ENCODE results near the gene CC2D2A.
A peak's percentile ranks its signal among the peaks of the same experiment; 100 is the strongest.
"Not testable (repeated sequence)": the region's sequence is repeated elsewhere in the genome, so short reads cannot be mapped to it uniquely, and the experiment has no call there.

CC2D2A gene

DNA sequence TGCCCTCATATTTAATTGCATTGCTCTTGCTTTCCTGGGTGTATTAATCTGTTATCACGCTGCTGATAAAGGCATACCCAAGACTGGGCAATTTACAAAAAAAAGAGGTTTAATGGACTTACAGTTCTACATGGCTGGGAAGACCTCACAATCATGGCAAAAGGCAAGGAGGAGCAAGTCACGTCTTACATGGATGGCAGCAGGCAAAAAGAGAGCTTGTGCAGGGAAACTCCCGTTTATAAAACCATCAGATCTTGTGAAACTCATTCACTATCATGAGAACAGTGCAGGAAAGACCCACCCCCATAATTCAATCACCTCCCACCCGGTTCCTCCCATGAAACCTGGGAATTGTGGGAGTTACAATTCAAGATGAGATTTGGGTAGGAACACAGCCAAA is 48.0 kb downstream of the CC2D2A start:
- not testable (repeated sequence) for H3K4me3 ChIP-seq (ENCODE audit: low read length); H3K9me3 ChIP-seq (ENCODE audit: insufficient read depth, low read depth, low read length); H3K4me1 ChIP-seq (ENCODE audit: insufficient read depth, low read length); H3K27ac ChIP-seq (ENCODE audit: low read length); H3K9ac ChIP-seq (ENCODE audit: low read depth, low read length); H3K27me3 ChIP-seq (ENCODE audit: insufficient read depth, low read length)
- H3K36me3 ChIP-seq (ENCODE audit: insufficient read depth, low read depth, low read length), result peaks cover 19% of the 10 kb centered on the region

DNA sequence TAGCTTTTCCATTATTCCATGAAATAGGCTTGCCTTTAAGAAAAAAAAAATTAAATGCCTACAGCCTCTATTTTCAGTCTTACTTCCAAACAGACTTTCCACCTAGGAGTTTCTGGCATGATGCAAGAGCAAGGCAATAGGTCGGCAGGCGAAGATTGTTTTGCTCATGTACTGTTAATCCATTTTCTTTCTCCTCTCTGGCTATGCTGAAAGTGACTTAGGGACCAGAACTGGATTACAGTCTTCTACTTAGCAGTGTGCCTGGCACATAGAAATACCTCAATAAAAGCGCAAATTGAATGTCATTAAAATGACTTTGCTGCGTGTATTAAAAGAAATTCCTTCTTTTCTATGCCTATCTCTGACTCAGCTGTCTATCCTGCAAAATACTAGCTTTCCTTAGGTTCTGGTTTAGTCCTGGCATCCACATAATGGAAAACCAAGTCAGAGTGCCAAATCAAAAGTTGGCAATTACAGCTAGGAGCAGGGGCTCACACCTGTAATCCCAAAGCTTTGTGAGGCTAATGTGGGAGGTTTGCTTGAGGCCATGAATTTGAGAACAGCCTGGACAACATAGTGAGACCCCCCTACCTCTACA is 51.9 kb downstream of the CC2D2A start:
- H3K9me3 ChIP-seq (ENCODE audit: insufficient read depth, low read depth, low read length), result peaks cover 7% of the 10 kb centered on the region
- H3K27ac ChIP-seq (ENCODE audit: low read length), result no peak overlapping the region
- no peak overlapping the region for H3K4me3 ChIP-seq (ENCODE audit: low read length)
- no peak overlapping the region for H3K9ac ChIP-seq (ENCODE audit: low read depth, low read length)
- H3K4me1 ChIP-seq (ENCODE audit: insufficient read depth, low read length), result no peaks in the 10 kb centered on the region
- no peaks in the 10 kb centered on the region for H3K27me3 ChIP-seq (ENCODE audit: insufficient read depth, low read length)
- peaks cover 19% of the 10 kb centered on the region for H3K36me3 ChIP-seq (ENCODE audit: insufficient read depth, low read depth, low read length)

DNA sequence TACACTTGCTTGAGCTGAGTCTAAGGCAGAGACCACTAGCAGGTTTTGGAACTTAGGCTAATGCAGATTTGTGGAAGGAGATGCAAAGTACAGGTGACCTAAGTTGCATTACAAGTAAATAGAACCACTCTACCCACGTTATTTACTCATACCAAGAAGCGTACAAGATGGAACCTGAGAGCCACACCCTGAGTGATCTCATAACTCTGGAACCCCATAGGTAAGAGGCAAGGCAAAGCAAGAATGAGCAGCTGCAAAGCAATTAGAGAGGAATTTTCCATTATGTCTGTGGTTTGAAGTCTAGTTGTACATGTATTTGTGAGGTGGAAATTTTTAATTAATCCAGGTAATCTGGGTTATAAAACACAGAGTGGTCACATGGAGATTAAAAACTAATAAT is 55.4 kb downstream of the CC2D2A start:
- H3K36me3 ChIP-seq (ENCODE audit: insufficient read depth, low read depth, low read length), result 0 out of 2 replicates have a peak, but pooled peaks cover 4% of the 10 kb centered on the region

DNA sequence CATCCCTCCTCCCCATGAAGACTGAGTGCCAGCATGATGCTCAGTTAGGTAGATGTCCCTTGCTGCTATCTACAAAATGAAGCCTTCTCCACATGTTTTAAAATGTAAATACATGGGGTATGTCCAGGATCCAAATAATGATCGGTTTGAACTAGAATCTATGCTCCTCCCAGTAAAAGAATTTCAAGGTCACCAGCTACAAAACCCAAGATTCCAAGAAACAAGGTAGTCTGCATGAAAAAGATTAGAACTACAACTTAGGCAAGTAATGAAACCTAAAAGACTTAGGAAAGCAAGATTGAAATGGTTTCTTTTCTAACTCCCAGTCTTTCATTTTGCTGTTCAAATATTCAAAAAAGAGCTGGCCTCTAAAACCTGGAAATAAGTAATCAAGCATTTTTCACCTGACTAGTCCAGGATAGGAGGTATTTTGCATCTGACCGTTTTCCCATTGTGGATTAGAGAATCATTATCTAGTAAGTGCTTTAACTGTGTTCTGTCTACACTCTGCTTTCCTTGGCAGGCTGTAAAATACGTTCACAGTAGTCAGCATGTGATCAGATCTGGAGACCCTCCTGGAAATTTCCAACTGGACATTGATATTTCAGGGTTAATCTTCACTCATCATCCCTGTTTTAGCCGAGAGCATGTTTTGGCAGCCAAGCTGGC is 57.4 kb downstream of the CC2D2A start:
- H3K27me3 ChIP-seq (ENCODE audit: insufficient read depth, low read length), result no peaks in the 10 kb centered on the region
- no peak overlapping the region for H3K4me3 ChIP-seq (ENCODE audit: low read length)
- no peaks in the 10 kb centered on the region for H3K4me1 ChIP-seq (ENCODE audit: insufficient read depth, low read length)
- H3K36me3 ChIP-seq (ENCODE audit: insufficient read depth, low read depth, low read length), result peaks cover 4% of the 10 kb centered on the region; the same call in 1 of the 2 replicates
- no peaks in the 10 kb centered on the region for H3K9me3 ChIP-seq (ENCODE audit: insufficient read depth, low read depth, low read length)
- H3K27ac ChIP-seq (ENCODE audit: low read length), result no peak overlapping the region
- H3K9ac ChIP-seq (ENCODE audit: low read depth, low read length), result no peak overlapping the region

More for the DNA sequence above, 55.4 kb downstream of the CC2D2A start:
- no peaks in the 10 kb centered on the region for H3K9me3 ChIP-seq (ENCODE audit: insufficient read depth, low read depth, low read length)
- H3K27me3 ChIP-seq (ENCODE audit: insufficient read depth, low read length), result no peaks in the 10 kb centered on the region
- H3K9ac ChIP-seq (ENCODE audit: low read depth, low read length), result no peak overlapping the region
- H3K4me3 ChIP-seq (ENCODE audit: low read length), result no peak overlapping the region
- H3K27ac ChIP-seq (ENCODE audit: low read length), result no peak overlapping the region
- no peaks in the 10 kb centered on the region for H3K4me1 ChIP-seq (ENCODE audit: insufficient read depth, low read length)

DNA sequence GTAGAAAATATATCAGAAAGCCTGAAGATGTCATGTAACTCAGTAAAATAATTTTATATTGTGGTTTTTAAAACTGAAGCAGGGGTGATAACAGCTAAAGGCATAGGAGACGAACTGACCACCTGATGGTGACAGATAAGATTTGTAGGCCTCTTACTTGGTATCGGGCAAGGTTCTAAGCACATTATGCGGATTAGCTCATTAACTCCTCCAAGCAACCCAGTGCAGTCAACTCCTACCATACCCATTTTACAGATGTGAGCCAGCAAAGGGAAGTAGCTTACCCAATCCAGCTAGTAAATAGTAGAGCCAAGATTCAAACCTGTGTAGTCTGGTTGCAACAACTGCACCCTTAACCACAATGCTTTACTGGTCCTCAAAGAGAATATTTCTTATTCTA is 62.1 kb downstream of the CC2D2A start:
- peaks cover 4% of the 10 kb centered on the region; the same call in 1 of the 2 replicates for H3K36me3 ChIP-seq (ENCODE audit: insufficient read depth, low read depth, low read length)
- no peaks in the 10 kb centered on the region for H3K4me1 ChIP-seq (ENCODE audit: insufficient read depth, low read length)
- H3K27me3 ChIP-seq (ENCODE audit: insufficient read depth, low read length), result no peaks in the 10 kb centered on the region
- no peak overlapping the region for H3K4me3 ChIP-seq (ENCODE audit: low read length)
- no peaks in the 10 kb centered on the region for H3K9me3 ChIP-seq (ENCODE audit: insufficient read depth, low read depth, low read length)
- no peak overlapping the region for H3K9ac ChIP-seq (ENCODE audit: low read depth, low read length)
- H3K27ac ChIP-seq (ENCODE audit: low read length), result no peak overlapping the region

DNA sequence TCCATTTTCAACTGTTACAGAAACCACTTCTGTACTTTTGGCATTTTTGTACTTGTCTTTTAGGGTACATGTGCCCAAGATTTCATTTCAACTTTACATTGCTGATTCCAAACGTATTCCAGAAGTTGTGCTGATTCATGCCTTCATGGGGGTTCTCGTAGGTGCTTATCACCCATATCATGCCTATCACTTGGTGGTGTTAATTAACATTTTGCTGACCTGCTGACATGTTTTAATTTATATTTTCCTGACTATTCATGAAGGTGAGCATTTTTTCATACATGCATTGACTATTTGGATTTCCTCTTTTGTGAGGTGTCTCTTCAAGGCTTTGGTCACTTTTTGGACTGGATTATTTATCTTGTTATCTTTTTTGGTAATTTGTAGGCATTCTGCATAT is 64.1 kb downstream of the CC2D2A start:
- Histone ChIP-seq H3K4me3 (ENCODE audit: low read length) (no peak overlapping the region), H3K9ac (ENCODE audit: low read depth, low read length) (no peak overlapping the region), H3K4me1 (ENCODE audit: insufficient read depth, low read length) (no peaks in the 10 kb centered on the region), H3K36me3 (ENCODE audit: insufficient read depth, low read depth, low read length) (peaks cover 10% of the 10 kb centered on the region), H3K27ac (ENCODE audit: low read length) (no peak overlapping the region), H3K9me3 (ENCODE audit: insufficient read depth, low read depth, low read length) (no peaks in the 10 kb centered on the region), H3K27me3 (ENCODE audit: insufficient read depth, low read length) (no peaks in the 10 kb centered on the region)

DNA sequence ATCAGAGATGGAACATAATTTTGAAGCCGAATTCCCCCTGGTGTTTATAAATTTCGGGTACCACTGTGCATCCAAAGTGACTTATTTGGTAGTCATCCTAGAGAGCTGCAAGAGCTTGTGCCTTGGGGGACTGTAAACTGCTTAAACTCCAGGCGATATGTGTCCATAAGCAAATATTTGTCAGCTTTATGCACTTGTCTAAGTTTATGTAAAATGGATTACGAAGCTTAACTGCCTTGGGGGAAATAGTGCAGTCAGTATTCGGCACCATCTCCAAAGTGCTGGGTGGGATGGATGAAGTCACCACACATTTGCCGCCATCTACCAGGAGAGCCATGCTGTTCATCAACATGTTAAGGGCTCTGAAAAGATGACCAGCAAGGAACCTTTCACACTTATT is 65.9 kb downstream of the CC2D2A start:
- H3K36me3 ChIP-seq (ENCODE audit: insufficient read depth, low read depth, low read length), result peaks cover 10% of the 10 kb centered on the region
- no peaks in the 10 kb centered on the region for H3K27me3 ChIP-seq (ENCODE audit: insufficient read depth, low read length)
- H3K27ac ChIP-seq (ENCODE audit: low read length), result no peak overlapping the region
- H3K9me3 ChIP-seq (ENCODE audit: insufficient read depth, low read depth, low read length), result no peaks in the 10 kb centered on the region
- no peaks in the 10 kb centered on the region for H3K4me1 ChIP-seq (ENCODE audit: insufficient read depth, low read length)
- no peak overlapping the region for H3K4me3 ChIP-seq (ENCODE audit: low read length)
- H3K9ac ChIP-seq (ENCODE audit: low read depth, low read length), result no peak overlapping the region

DNA sequence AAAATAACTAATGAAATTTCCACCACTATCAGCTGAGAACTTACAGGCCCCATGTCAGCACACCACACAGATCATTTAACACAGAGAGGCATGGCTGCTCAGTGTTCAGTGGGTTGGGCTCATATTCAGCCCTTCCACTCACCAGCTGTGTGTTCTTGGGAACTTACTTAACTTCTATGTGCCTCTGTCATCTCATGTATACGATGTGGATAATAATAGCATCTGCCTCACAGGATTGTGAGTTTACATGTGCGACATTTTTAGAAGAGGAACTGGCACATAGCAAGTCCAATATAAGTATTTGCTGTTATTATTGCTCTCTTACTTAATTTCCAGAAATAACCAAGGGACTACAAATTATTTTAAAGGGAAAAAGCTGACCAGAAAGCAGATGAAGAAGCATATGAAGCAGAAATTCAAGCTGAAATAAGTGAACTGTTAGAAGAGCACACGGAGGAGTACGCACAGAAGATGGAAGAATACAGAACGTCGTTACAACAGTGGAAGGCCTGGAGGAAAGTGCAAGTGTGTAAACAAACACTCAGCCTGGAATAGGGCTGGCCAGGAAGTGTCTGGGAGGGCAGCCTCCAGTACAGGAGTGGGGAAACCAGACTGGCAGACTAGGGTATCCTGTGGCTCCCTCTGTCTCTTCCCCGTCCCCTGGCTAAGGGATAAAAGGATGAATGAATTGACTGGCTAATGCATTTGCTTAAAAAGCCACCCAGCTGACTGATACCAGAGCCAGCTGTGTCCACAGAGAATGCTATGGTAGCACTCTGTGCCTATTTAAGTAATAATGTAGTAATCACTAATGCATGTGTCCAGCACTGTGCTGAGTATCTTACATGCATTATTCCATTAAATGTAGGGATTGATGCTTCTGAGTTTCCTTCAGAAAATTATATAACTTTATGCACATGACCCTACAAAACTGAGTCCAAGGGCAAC is 67.1 kb downstream of the CC2D2A start:
- H3K4me1 ChIP-seq (ENCODE audit: insufficient read depth, low read length), result no peaks in the 10 kb centered on the region
- H3K27ac ChIP-seq (ENCODE audit: low read length), result no peak overlapping the region
- H3K36me3 ChIP-seq (ENCODE audit: insufficient read depth, low read depth, low read length), result peaks cover 10% of the 10 kb centered on the region; the same call in 1 of the 2 replicates
- no peak overlapping the region for H3K4me3 ChIP-seq (ENCODE audit: low read length)
- H3K9me3 ChIP-seq (ENCODE audit: insufficient read depth, low read depth, low read length), result no peaks in the 10 kb centered on the region
- H3K27me3 ChIP-seq (ENCODE audit: insufficient read depth, low read length), result no peaks in the 10 kb centered on the region
- no peak overlapping the region for H3K9ac ChIP-seq (ENCODE audit: low read depth, low read length)

DNA sequence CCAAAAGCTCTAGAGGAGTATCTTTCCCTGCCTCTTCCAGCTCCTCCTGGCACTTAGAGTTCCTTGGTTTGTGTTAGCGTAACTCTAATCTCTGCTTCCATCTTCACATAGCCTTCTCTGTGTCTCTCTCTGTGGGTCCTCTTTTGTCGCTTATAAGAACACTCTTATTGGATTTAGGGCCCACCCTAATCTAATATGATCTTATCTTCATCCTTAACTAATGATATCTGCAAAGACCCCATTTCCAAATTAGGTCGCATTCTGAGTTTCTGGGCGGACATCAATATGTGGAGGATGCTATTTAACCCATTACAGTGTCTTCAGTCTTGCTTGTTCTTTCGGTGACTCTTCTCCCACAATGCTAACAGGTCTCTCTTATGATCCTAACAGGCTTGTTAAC is 72.3 kb downstream of the CC2D2A start:
- Histone ChIP-seq H3K4me3 (ENCODE audit: low read length) (no peak overlapping the region), H3K9me3 (ENCODE audit: insufficient read depth, low read depth, low read length) (no peaks in the 10 kb centered on the region), H3K27ac (ENCODE audit: low read length) (no peak overlapping the region), H3K9ac (ENCODE audit: low read depth, low read length) (no peak overlapping the region), H3K36me3 (ENCODE audit: insufficient read depth, low read depth, low read length) (peaks cover 10% of the 10 kb centered on the region; the same call in 1 of the 2 replicates), H3K27me3 (ENCODE audit: insufficient read depth, low read length) (no peaks in the 10 kb centered on the region), H3K4me1 (ENCODE audit: insufficient read depth, low read length) (peaks cover 20% of the 10 kb centered on the region; the same call in 1 of the 2 replicates)

DNA sequence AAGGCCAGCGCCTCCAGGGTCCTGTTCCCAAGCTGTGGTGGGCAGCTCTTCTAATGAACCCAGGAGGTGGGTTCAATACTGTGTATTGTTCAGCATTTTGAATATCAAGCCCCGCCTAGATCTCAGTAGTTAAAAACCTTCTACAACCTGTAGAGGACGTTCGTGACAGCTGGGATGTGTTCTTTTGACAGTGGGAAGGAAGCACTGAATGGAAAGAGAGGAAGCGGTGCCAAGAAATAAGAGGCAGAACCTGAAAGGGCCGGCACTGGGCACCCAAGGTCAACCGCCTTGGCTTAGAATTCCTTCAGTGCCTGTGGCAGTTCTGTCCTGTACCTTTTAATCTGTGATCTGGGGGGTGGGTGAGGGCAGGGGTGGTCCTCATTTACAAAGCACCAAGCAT is 73.1 kb downstream of the CC2D2A start:
- Histone ChIP-seq H3K4me3 (ENCODE audit: low read length) (no peak overlapping the region), H3K27ac (ENCODE audit: low read length) (no peak overlapping the region), H3K9ac (ENCODE audit: low read depth, low read length) (no peak overlapping the region; the same call in 1 of the 2 replicates), H3K36me3 (ENCODE audit: insufficient read depth, low read depth, low read length) (peaks cover 10% of the 10 kb centered on the region; the same call in 1 of the 2 replicates), H3K27me3 (ENCODE audit: insufficient read depth, low read length) (no peaks in the 10 kb centered on the region), H3K4me1 (ENCODE audit: insufficient read depth, low read length) (peaks cover 20% of the 10 kb centered on the region; the same call in 1 of the 2 replicates), H3K9me3 (ENCODE audit: insufficient read depth, low read depth, low read length) (no peaks in the 10 kb centered on the region)

DNA sequence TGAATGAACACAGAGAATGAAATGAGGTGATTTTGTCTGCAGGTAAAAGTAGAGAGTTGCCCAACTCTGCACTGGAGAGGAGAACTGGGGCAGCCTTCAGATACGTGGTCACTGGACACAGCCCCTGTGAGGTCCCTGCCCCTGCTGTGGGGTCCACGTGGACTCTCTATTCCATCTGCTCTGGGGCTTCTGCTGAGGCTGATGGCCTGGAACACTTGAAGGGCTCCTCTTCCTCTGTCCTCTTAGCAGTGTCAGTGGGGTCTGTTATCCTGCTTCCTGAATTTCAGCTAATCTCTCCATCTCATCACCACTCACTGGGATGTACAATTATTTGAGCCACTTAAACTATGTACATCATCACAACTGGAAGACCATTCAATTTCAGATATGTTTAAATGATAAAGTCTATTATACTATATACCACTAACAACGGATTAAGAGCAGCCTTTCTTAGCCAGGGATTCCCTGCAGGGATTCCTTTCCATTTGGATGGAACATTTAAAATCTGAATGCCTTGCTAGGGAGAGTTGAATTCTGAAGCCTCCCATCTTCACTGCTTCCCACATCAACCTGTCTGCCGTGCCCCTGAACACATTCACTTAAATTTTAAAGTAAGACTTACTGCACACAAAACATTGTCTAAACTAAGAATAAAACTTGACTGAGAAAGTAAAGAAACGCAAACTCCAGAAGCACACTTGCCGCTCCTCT is 74.0 kb downstream of the CC2D2A start:
- Histone ChIP-seq H3K27ac (ENCODE audit: low read length) (no peak overlapping the region), H3K9ac (ENCODE audit: low read depth, low read length) (no peak overlapping the region; the same call in 1 of the 2 replicates), H3K27me3 (ENCODE audit: insufficient read depth, low read length) (no peaks in the 10 kb centered on the region)

More for the DNA sequence above, 74.0 kb downstream of the CC2D2A start:
- H3K9me3 ChIP-seq (ENCODE audit: insufficient read depth, low read depth, low read length), result no peaks in the 10 kb centered on the region
- peaks cover 4% of the 10 kb centered on the region; the same call in 1 of the 2 replicates for H3K36me3 ChIP-seq (ENCODE audit: insufficient read depth, low read depth, low read length)
- H3K4me3 ChIP-seq (ENCODE audit: low read length), result peak overlapping the region; percentile 8; the same call in 1 of the 2 replicates
- peaks cover 20% of the 10 kb centered on the region; the same call in 1 of the 2 replicates for H3K4me1 ChIP-seq (ENCODE audit: insufficient read depth, low read length)

All from iPS-20b (cell line).